HG03432 (cell line): ENCODE data around the gene NEU1.

Experiments used
- ATAC-seq: cut with Tn5 transposase; IDR thresholded peaks from one replicate; pipeline ENCODE4 v1.9.1; 2021; ENCODE audit warnings: mild to moderate bottlenecking, moderate library complexity; ENCODE audit not compliant: unreplicated experiment

The NEU1 gene

DNA sequence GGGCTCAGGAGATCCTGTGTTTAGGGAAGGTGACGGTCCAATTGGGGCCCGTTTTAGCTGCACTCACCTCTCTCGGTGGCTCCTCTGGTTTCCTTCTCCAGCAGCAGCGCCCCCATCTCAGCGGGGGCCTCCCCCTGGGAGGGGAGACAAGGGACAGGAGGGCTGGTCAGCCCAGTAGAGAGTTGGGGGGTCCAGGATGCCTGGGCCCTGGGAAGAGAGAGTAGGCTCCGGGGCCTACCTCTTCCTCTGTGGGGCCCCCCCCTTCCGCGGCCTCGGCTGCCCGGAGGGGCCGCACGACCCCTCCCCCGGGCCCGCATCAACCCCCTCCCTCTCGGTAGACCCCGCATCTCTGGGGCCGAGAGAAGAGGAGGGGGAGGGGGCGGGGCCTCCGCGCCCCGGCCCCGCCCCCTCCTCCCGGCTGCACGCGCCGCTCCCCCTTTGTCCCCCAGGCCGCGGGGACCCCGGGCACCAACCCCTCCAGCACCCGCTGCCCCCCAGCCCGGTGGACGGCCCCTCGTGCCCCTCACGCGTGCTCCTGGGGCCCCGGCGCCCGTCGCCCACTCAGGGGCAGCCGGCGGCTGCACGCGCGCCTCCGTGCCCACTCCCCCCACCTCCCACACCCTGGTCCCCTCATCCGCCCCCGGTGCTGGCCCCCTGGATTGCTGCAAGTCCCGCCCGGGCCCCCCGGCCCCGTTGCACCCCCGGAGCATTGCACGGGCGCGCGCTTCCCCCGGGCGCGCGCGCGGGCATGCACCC is 34.4 kb upstream of the NEU1 start:
- peak; percentile 7 for ATAC-seq

DNA sequence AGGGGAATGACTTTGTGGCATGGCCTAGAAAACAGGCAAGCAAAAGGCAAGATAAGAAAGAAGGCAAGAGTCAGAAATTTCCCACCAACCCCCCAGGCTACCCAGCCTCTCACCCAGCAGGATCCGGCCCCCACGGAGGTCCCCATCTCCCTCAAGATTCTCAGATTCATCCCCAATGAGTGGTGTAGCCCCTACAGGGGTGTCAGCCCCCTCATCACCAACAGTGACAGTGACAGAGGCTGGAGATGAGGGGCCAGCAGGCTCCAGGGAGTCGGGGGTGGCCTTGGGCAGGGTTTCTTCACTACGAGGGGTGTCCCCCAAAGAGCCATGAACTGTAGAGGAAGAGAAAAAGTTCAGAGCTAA is 33.9 kb upstream of the NEU1 start:
- ATAC-seq: no peak

DNA sequence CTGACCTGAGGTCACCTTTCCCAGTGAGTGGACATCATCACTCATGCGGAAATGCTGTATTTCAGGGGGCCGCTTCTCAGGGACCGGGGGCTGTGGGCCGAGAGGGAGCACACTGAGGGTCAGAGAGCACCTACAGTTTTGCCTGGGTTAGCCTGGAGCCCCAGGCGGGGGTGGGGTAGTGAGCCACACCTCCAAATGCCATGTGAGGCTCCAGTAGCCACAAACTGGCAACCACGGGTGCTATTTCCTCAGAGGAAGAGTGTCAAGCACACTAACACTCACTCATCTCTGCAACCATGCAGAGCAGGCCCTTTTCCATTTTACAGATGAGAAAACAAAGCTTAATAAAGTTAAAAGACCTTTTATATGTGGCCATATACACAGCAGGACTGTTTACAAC is 30.2 kb upstream of the NEU1 start:
- no peak for ATAC-seq

DNA sequence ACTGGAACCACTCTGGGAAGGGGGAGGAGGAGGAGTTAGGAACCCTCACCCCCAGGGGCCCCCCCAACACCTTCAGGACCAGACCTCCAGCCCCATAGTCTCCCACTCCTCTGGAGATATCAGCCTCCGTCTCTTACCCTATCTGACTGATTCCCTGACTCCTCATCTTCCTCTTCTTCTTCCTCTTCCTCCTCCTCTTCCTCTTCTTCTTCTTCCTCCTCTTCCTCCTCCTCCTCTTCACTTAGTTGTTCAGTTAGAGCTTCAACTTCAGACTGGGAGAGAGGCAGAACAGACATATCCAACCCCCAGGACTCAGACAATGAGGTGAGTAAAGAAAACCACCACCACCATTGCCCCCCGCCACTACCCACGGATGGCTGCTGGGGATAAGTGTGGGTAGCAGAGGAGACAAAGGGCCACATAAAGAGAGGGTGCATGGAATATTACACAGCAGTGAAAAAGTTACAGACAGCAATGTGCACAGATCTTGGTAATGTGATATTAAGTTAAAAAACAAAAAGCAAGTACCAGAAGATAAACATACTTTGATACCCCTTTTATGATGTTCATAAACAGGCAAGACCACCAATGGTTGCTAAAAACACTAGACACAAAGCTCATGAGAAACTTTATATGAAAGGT is 26.8 kb upstream of the NEU1 start:
- no peak for ATAC-seq

DNA sequence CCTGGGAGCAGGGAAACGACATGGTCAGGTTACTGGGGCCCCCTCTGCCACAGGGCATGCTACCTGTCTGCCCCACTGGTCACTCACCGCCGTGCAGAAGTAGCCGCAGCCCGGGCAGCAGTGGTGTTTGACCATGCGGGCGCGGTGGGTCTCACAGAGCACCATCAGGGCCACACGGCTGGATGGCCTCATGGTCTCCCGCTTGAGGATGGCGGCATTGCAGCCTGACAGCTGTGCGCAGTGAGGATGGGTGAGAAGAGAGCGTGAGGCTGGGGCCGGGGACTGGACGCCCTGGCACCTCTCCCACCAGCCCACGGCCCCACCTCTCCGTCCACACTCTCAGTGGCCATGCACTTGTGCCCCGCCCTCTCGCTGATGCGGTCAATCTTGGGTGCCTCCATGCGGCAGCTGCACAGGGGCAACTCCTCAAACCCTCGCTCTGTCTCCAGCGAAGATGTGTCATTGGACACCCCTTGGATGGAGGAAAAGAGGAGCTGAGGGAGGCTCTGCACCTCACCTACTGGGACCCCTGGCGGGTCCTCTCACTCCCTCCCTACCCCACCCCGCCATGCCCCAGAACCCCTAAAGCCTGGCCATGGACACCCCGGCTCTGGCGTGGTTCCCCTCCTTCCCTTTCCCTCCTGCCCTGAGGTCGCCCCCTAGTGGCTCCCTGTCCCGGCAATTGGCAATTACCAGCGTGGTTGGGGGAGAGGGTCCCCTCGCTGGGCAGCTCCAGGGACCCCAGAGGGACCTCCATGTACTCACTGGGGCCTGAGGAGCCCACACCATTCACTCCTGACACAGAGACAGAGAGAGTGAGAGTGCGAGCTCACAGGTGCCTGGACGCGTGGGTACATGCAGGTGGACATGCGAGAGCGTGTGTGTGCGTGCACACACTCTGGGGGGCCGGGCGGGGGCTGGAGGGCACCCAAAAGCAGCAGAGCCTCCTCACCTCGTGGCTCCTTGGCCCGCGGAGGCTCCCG is 25.9 kb upstream of the NEU1 start:
- no peak for ATAC-seq

DNA sequence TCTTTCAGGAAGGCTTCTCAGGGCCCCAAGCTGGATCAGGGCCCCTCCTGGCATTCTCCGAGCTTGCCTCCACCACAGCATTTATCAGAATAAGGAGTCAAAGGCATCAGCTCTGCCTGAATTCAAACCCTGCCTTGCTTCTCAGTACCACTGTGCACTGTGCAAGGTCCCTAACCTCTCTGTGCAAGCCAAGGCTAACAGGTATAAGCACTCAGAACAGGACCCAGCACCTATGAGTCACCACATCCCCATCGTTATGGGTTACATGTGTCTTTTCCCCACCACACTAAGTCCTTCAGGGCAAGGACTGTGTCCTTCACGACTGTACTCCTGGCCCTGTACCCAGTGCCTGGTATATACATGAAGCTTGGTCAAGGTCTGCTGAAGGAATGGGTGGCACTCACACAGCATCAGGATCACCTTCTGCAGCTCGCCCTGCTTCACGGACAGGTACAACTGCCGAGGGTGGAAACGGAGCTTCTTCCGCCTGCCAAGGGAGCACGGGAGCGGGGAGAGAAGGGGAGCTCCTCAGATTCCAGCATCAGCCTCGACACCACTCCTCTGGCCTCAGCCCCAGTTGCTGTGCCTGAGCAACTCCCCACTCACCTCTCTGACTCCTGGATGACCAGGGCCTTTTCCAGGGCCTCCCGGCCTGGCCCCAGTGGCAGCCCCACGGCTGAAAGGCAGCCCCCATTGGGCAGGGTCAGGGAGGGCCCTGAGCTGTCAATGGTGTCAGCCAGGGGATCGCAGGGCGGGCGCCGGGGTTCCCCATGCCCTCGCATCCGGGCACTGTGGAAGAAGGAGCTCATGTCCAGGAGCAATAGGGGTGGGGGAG is 24.8 kb upstream of the NEU1 start:
- no peak for ATAC-seq

DNA sequence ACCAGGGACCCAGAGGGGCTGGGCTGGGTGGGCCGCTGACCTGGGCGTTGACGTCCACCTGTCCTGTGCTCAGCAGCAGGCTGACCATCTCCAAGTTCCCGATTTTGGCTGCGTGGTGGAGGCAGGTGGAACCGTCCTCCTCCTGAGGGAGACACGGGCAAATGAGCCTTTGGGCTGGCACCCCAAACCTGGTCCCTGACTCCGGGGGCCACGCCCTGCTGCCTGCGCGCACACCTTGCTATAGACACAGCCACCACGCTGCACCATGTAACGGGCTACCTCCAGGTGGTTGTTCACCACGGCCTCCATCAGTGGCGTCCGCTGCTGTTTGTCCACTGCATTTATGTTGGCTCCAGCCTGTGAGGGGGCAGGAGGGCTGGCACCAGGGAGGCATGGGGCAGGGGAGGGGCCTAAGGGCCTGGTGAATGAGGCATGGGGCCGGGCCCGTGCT is 23.9 kb upstream of the NEU1 start:
- no peak for ATAC-seq

DNA sequence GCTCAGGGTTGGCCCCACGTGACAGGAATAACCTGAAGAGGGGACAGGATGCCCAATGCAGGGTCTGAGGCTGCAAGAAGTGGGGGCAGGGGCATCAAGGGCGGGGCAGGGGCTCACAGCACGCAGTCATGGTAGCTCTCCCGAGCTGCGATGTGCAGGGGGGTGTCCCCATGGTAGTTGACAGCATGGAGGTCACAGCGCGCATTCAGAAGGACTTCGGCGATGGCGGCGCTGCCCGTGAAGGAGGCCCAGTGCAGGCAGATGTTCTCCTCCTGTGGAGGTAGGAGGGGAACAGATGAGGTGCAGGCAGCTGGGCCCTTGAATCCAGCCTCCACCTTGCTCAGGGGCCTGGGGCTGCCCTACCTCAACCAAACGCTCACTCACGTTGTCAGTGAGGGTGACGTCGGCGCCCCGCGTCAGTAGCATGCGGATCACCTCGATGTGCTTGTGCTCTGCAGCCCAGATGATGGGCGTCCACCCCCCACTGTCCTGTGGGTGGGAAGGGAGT is 22.0 kb upstream of the NEU1 start:
- ATAC-seq: no peak

DNA sequence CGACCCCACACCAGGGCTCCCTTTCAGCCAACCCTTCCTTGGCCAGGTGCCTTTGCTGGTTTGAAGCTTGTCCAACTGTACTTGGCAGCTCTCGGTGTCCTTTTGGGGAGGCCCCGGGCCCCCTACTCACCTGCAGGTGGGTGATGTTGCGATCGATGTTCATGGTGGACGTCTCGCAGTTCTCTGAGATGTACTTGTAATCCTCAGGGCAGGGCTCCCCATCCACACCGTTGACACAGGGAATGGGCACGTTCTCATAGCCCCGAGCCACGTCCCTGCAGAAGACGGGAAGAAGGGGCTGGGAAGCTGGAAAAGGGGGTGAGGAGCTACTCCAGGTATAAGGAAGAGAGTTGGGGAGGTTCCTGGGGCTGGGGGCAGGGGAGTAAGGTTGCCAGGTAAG is 21.1 kb upstream of the NEU1 start:
- ATAC-seq: no peak

DNA sequence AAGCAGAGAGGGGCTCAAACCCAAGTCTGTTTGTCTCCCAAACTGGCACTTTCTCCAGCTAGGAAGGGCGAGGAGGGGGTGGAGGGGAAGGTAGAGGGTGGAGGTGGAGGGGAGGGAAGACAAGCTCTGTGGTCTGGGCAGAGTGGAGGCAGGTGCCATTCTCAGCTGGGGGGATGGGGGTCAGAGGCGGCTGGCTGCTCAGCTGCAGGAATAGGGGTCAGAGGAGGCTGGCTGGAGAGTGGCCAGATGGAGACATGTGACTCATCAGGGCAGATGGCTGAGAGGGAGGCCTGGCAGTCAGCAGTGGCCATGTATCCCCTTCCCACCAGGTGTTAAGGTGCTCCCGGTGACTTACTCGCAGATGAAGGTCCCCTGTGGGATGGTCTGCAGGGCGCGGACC is 19.7 kb upstream of the NEU1 start:
- ATAC-seq: no peak

DNA sequence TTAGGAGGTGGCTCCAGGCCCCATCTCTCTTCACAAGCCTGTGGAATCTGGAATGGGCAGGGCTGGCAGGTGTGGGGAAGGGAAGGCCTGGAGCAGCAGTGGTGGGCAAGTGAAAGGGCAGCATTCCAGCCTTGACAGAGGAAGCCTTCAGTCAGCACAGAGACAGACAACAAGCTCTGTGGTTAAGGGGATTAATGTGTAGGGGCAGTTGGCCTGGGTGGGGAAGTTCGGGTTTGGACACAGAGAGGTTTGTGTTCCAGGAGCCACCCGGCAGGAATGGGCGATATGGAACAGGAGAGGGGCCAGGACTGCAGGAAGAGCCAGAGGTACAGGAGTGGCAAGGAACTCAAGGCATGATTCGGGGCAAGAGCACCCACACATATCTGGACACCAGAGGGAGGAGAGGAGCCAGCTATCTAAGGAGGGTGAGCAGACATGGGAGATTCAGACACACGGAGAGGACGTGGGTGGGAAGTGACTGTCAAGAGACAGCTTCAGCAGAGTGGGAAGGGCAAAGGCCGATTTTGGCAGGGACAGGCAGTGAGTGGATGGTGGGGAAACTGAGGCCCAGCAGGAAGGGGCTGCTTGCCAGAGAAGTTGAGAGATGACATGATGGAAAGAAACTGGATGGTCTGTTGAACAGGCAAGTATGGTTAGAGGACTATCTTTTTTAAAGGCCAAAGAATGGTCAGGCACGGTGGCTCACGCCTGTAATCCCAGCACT is 18.7 kb upstream of the NEU1 start:
- ATAC-seq: no peak

DNA sequence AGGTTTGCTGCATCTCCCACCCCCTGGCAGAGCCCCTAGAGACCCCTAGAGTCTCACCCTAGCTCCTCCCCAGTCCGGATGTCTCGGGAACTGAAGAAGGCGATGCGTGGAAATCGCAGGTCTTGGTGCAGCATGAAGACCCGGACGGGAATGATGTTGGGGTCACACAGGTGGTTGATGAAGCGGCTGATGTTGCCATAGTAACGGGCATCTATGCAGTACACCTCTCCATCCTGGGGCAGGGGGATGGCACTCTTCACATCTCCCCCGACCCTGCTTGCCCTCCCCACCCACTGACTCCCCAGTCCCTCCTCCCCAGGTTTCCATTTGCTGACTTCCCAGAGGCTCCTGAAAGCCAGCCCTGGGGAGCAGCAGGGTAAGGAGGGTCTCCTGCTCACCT is 18.0 kb upstream of the NEU1 start:
- ATAC-seq: no peak

DNA sequence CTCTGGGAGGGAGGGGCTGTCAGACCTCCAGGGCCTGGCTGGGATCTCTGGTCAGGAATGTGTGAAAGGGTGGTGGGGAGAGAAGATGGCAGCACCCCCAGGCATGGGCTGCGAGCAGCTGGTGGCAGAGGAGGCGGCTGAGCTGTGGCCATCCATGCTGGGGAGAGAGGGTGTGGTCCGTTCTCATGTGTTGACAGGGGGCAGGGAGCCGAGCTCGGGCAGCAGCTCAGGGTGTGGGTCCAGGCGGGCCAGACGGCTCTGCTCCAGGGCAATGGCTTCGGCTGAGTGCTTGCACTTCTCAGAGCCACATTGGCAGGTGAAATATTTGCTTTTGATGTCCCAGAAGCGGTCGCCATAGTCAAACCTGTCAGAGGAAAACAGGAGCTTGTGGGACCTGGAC is 17.3 kb upstream of the NEU1 start:
- ATAC-seq: no peak

DNA sequence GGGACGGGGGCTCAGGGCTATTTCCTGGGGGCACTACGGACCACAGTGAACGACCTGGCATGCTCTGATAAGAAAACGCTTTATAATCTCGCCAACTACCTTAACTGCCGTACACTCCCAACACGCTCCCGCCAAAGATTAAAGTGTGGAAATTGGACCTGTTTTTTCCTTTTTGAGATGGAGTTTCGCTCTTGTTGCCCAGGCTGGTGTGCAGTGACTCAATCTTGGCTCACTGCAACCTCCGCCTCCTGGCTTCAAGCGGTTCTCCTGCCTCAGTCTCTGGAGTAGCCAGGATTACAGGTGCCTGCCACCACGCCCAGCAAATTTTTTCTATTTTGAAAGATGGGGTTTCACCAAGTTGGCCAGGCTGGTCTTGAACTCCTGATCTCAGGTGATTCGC is 16.5 kb upstream of the NEU1 start:
- no peak for ATAC-seq

DNA sequence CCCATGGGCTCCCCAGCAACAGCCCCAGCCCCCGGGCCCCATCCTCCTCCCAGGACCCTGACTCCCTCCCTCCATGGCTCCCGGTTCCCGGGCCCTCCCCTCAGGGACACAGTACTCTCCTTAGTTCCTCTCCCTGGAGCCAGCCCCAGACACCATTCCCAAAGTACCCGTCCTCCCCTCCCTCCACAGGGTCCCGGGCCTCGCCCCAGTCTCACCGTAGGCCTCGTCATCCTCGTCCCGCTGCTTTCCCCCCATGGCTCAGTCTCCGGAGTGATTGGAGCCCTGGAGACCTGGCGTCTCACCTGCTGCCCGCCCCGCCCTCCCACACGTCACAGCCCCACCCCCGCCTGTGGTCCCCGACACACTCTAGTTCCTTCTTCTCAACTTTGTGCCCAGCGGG is 16.1 kb upstream of the NEU1 start, which contains the start of gene SLC44A4:
TSS of gene SLC44A4 (minus strand) at position 272 of the 400 bp plus-strand sequence. CDS start at position 255, 17 bp downstream.
- no peak for ATAC-seq

DNA sequence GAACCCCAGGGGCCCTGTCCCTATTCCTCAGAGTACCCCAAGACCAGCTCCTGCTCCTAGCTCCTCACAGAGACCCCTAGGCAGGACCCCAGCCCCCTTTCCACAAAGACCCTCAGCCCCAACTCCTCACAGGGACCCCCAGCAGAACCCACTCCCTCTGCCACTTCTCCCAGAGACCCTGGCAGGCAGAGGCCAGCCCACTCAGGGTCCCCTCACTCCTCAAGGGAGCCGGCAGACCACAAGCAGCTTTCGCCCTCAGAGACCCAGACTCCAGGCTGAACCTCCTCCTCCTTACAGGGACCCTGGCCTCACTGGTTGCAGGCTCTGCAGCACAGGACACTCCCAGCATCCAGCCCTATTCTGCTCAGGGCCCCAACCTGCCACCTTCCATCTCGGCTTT is 15.6 kb upstream of the NEU1 start:
- ATAC-seq: no peak

DNA sequence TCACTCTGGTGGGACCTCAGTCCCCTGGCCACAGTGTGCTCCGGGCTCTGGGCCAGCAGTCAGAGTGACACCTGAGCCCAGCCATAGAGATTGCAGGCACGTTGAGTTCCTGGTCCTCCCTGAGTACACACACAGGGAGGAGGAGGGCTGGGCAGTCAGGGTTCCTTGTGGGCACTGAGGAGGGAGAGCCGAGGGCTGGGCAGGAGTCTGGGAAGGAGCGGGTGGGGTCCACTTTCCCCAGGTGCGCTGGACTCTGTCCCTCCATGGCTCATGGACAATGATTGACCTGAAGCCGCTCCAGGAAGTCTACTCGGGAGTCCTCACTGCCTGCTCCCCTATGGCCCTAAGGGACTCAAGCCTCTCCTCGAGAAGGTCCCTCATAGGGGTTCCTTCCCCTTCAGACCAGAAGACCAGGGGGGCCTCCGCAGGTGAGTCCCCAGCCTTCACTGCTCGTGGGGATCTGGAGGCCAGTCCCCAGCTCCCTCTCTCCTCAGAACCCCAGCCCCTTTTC is 15.1 kb upstream of the NEU1 start:
- ATAC-seq: no peak

DNA sequence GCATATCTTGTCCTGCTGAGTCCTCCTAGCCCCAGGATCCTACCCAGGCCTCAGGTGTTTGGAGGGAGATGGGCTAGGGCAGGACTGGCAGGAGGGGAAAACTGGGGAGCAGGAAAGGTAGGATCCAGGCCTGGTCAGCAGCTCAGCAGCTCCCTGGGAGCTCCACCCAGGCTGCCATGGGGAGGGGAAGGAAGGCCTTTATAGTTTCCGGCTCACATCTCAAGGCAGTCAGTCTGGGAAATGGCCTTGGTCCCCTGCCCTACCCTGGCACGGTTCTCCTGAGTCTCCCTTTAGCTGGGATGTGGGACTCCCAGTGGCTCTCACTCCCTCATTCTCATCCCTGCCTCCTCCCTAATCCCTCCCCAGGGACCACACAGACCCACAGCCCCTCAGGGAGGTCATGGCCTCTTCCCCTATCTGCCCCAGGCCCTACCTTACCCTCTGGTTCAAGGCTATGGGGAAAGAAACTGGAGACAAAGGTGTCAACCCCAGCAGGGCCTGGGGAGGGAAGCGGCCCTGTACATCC is 14.6 kb upstream of the NEU1 start:
- no peak for ATAC-seq

DNA sequence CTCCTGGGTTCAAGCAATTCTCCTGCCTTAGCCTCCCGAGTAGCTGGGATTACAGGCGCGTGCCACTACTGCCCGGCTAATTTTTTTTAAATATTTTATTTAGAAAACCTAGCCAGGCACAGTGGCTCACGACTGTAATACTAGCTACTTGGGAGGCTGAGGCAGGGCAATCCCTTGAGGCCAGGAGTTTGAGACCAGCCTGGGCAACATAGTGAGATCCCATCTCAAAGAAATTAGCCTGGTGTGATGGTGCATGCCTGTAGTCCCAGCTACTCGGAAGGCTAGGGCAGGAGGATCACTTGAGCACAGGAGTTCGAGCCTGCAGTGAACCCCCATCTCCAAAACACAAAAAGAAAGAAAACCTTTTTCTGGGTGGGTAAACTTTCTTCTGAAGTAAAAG is 13.7 kb upstream of the NEU1 start:
- no peak for ATAC-seq
